Measurements from ENCODE around the gene C4orf54.

DNA sequence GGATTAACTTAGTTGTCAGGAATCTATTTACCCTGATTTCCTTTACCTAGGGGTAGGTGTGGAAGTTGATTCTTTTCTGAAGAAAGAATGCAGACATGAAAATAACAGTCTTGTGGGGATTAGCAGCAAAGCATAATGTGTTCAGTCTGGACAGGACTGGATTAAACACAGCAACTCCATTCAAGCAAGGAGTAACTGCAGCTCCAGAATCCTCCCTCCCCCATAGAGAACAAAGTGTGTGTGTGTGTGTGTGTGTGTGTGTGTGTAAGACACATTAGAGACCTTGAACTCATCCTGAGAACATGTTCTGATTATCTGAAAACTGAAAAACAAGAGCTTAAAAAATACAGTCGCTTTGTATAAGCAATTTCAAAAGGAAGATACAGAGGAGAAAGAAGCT lies 9.3 kb downstream of the C4orf54 start:
- TF ChIP-seq, protein P1, sequence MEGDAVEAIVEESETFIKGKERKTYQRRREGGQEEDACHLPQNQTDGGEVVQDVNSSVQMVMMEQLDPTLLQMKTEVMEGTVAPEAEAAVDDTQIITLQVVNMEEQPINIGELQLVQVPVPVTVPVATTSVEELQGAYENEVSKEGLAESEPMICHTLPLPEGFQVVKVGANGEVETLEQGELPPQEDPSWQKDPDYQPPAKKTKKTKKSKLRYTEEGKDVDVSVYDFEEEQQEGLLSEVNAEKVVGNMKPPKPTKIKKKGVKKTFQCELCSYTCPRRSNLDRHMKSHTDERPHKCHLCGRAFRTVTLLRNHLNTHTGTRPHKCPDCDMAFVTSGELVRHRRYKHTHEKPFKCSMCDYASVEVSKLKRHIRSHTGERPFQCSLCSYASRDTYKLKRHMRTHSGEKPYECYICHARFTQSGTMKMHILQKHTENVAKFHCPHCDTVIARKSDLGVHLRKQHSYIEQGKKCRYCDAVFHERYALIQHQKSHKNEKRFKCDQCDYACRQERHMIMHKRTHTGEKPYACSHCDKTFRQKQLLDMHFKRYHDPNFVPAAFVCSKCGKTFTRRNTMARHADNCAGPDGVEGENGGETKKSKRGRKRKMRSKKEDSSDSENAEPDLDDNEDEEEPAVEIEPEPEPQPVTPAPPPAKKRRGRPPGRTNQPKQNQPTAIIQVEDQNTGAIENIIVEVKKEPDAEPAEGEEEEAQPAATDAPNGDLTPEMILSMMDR (IDR thresholded peaks at IDR 0.05; ENCODE audit: borderline replicate concordance, extremely low read depth, low read length, poor library complexity, severe bottlenecking): no peak
- no peak for TF ChIP-seq EZH2 (IDR thresholded peaks at IDR 0.05; ENCODE audit: borderline replicate concordance, low read depth, low read length, severe bottlenecking)

All from DND-41 (cell line).